IMR-90 (cell line): ENCODE measurements around the gene KRT72. TPM values are rescaled to one million over a fixed set of nuclear protein-coding genes. Genes with fewer than 3 reads are reported as not detected.

Experiments used
- ATAC-seq: fragments of 200-7000 bp; cut with Tn5 transposase; 2 replicates; pipeline ENCODE4 v1.9.1; 2020; ENCODE audit warnings: low read depth, mild to moderate bottlenecking, moderate library complexity
- BruUV-seq: library from RNA; stranded (reverse); fragments of 400-500 nt; replicated peaks from 2 replicates; lab custom pipeline; 2021; lab: Mats Ljungman, UMichigan
- CTCF ChIA-PET: fragments of 300-600 bp; formaldehyde crosslinking; extraction: SDS; loops from one replicate; lab custom pipeline; 2021; ENCODE audit warnings: antibody characterized with exemption; lab: Yijun Ruan, JAX
- POLR2A ChIA-PET: fragments of 300-600 bp; sonication (Branson Sonifier 250); formaldehyde crosslinking; loops from one replicate; lab custom pipeline; 2022; ENCODE audit warnings: antibody characterized with exemption; ENCODE audit not compliant: unreplicated experiment; lab: Charles Lee
- DNase-seq: peaks from one replicate; pipeline ENCODE4 v3.0.0; 2013
- H2AFZ ChIP-seq: replicated peaks from 2 replicates; pipeline ENCODE3; 2013; ENCODE audit warnings: low read length, mild to moderate bottlenecking; ENCODE audit not compliant: poor library complexity
- H2AK5ac ChIP-seq: 2 replicates; pipeline ENCODE4 v1.6.1; 2013; ENCODE audit warnings: low read depth, low read length, inconsistent platforms
- H2AK9ac ChIP-seq: replicated peaks from 2 replicates; pipeline ENCODE3; 2013; ENCODE audit warnings: mild to moderate bottlenecking, low read depth, low read length, moderate library complexity; ENCODE audit not compliant: poor library complexity
- H2BK120ac ChIP-seq: 2 replicates; pipeline ENCODE4 v1.6.1; 2013; ENCODE audit warnings: low read depth, low read length, inconsistent platforms
- H2BK15ac ChIP-seq: 3 replicates; pipeline ENCODE4 v1.6.1; 2013; ENCODE audit warnings: low read depth, low read length, inconsistent platforms
- H2BK20ac ChIP-seq: 2 replicates; pipeline ENCODE4 v1.6.1; 2013; ENCODE audit warnings: low read depth, mild to moderate bottlenecking, inconsistent platforms, low read length, moderate library complexity
- H2BK5ac ChIP-seq: 2 replicates; pipeline ENCODE4 v1.6.1; 2013; ENCODE audit warnings: mild to moderate bottlenecking, low read depth, low read length, inconsistent platforms; ENCODE audit not compliant: poor library complexity, severe bottlenecking
- H3K14ac ChIP-seq: replicated peaks from 2 replicates; pipeline ENCODE4 v1.6.1; 2013; ENCODE audit warnings: low read depth, low read length, inconsistent platforms
- H3K18ac ChIP-seq: 2 replicates; pipeline ENCODE4 v1.6.1; 2013; ENCODE audit warnings: low read depth, low read length, control low read depth
- H3K23ac ChIP-seq: 2 replicates; pipeline ENCODE4 v1.6.1; 2013; ENCODE audit warnings: low read depth, low read length, inconsistent platforms
- H3K27ac ChIP-seq: 2 replicates; pipeline ENCODE4 v1.5.1; 2013; ENCODE audit warnings: mild to moderate bottlenecking, control low read depth, low read length; ENCODE audit not compliant: insufficient read depth
- H3K27me3 ChIP-seq: 2 replicates; pipeline ENCODE4 v1.6.1; 2013; ENCODE audit warnings: low read length; ENCODE audit not compliant: control insufficient read depth, insufficient read depth
- H3K36me3 ChIP-seq: 2 replicates; pipeline ENCODE4 v1.6.1; 2013; ENCODE audit warnings: low read length, mixed read lengths; ENCODE audit not compliant: control insufficient read depth, insufficient read depth
- H3K4ac ChIP-seq: 2 replicates; pipeline ENCODE4 v1.6.1; 2013; ENCODE audit warnings: low read depth, low read length, inconsistent platforms
- H3K4me1 ChIP-seq: 2 replicates; pipeline ENCODE4 v1.6.1; 2013; ENCODE audit warnings: low read length, mixed read lengths; ENCODE audit not compliant: control insufficient read depth, insufficient read depth
- H3K4me2 ChIP-seq: 2 replicates; pipeline ENCODE4 v1.6.1; 2013; ENCODE audit warnings: low read depth, mild to moderate bottlenecking, control low read depth, low read length, moderate library complexity
- H3K4me3 ChIP-seq: 2 replicates; pipeline ENCODE4 v1.5.1; 2013; ENCODE audit warnings: low read depth, mild to moderate bottlenecking, control low read depth, low read length, moderate library complexity; ENCODE audit not compliant: insufficient read depth
- H3K56ac ChIP-seq: 2 replicates; pipeline ENCODE4 v1.6.1; 2013; ENCODE audit warnings: low read length, inconsistent platforms; ENCODE audit not compliant: insufficient read depth; ENCODE audit errors: extremely low read depth
- H3K79me1 ChIP-seq, 2 experiments: 2 replicates each; pipeline ENCODE4 v1.6.1; 2013; ENCODE audit warnings: low read length in 2 of 2, inconsistent platforms in 1 of 2, low read depth in 1 of 2
- H3K9ac ChIP-seq: 2 replicates; pipeline ENCODE4 v1.6.1; 2013; ENCODE audit warnings: low read depth, low read length, control low read depth
- H3K9me1 ChIP-seq: 2 replicates; pipeline ENCODE4 v1.6.1; 2013; ENCODE audit warnings: low read length, inconsistent platforms; ENCODE audit not compliant: insufficient read depth
- H3K9me3 ChIP-seq: 2 replicates; pipeline ENCODE4 v1.6.1; 2013; ENCODE audit warnings: low read length; ENCODE audit not compliant: control insufficient read depth, insufficient read depth
- H4K20me1 ChIP-seq: 2 replicates; pipeline ENCODE4 v1.6.1; 2013; ENCODE audit warnings: low read length, inconsistent platforms; ENCODE audit not compliant: insufficient read depth
- H4K5ac ChIP-seq: 2 replicates; pipeline ENCODE4 v1.6.1; 2013; ENCODE audit warnings: mild to moderate bottlenecking, low read depth, low read length, control low read depth
- H4K8ac ChIP-seq, 2 experiments: 2 replicates each; pipeline ENCODE4 v1.6.1; 2013; ENCODE audit warnings: low read depth in 2 of 2, low read length in 2 of 2, control low read depth in 1 of 2, inconsistent platforms in 1 of 2
- H4K91ac ChIP-seq: 2 replicates; pipeline ENCODE4 v1.6.1; 2013; ENCODE audit warnings: low read depth, low read length, inconsistent platforms; ENCODE audit not compliant: insufficient read depth
- BHLHE40 ChIP-seq: fragments of 150-350 bp; IDR thresholded peaks from 2 replicates; pipeline ENCODE4 v1.6.1; 2016; ENCODE audit warnings: mild to moderate bottlenecking, low read depth, low read length
- CEBPB ChIP-seq: IDR thresholded peaks from 2 replicates; pipeline ENCODE4 v1.6.1; 2012; ENCODE audit warnings: low read depth, low read length, improper control_type of control experiment
- CHD1 ChIP-seq: IDR thresholded peaks from 2 replicates; pipeline ENCODE4 v1.6.1; 2012; ENCODE audit warnings: low read depth, low read length, improper control_type of control experiment
- FOS ChIP-seq: fragments of 150-350 bp; IDR thresholded peaks from 2 replicates; pipeline ENCODE4 v1.6.1; 2016; ENCODE audit warnings: low read depth, low read length
- MAFK ChIP-seq: IDR thresholded peaks from 2 replicates; pipeline ENCODE4 v1.6.1; 2012; ENCODE audit warnings: low read depth, low read length, improper control_type of control experiment
- MAZ ChIP-seq: IDR thresholded peaks from 2 replicates; pipeline ENCODE4 v1.6.1; 2012; ENCODE audit warnings: low read depth, mild to moderate bottlenecking, low read length, improper control_type of control experiment, moderate library complexity, borderline replicate concordance
- MXI1 ChIP-seq: IDR thresholded peaks from 2 replicates; pipeline ENCODE4 v1.6.1; 2012; ENCODE audit warnings: low read depth, mild to moderate bottlenecking, low read length, moderate library complexity, borderline replicate concordance
- NFE2L2 ChIP-seq: fragments of 150-350 bp; IDR thresholded peaks from 2 replicates; pipeline ENCODE4 v1.6.1; 2016; ENCODE audit warnings: low read depth, mild to moderate bottlenecking, low read length
- POLR2A ChIP-seq: IDR thresholded peaks from 2 replicates; pipeline ENCODE4 v1.6.1; 2012; ENCODE audit warnings: mild to moderate bottlenecking, low read depth, low read length
- RAD21 ChIP-seq: IDR thresholded peaks from 2 replicates; pipeline ENCODE4 v1.6.1; 2012; ENCODE audit warnings: low read length, improper control_type of control experiment
- RCOR1 ChIP-seq: IDR thresholded peaks from 2 replicates; pipeline ENCODE4 v1.6.1; 2012; ENCODE audit warnings: mild to moderate bottlenecking, low read length, improper control_type of control experiment; ENCODE audit not compliant: insufficient replicate concordance
- RFX5 ChIP-seq: IDR thresholded peaks from 2 replicates; pipeline ENCODE4 v1.8.0; 2012; ENCODE audit warnings: low read depth, mild to moderate bottlenecking, low read length, moderate library complexity
- SMC3 ChIP-seq: fragments of 150-350 bp; IDR thresholded peaks from 2 replicates; pipeline ENCODE4 v1.6.1; 2016; ENCODE audit warnings: low read depth, mild to moderate bottlenecking, antibody characterized with exemption, low read length, moderate library complexity
- USF2 ChIP-seq: fragments of 150-350 bp; IDR thresholded peaks from 2 replicates; pipeline ENCODE4 v1.6.1; 2017; ENCODE audit warnings: mild to moderate bottlenecking, antibody characterized with exemption, low read length, low read depth
- WGBS, 2 experiments: methylation state at CpG; one replicate each; pipeline versions ENCODE4 v1.1.5 to v1.1.7; 2013; ENCODE audit warnings: missing lambda C conversion rate in 2 of 2; ENCODE audit not compliant: insufficient read length in 1 of 2; ENCODE audit errors: extremely low coverage in 2 of 2; 5-methylcytosine and 5-hydroxymethylcytosine counted together
- dilution Hi-C: fragments of 300-500 bp; cut with HindIII; formaldehyde crosslinking; loops from one replicate; pipeline ENCODE4 v1.14.3; 2018; ENCODE audit warnings: low sequenced_read_pairs; ENCODE audit not compliant: unreplicated experiment
- in situ Hi-C: fragments of 300-500 bp; cut with MboI; formaldehyde crosslinking; loops from 3 replicates; pipeline ENCODE4 v1.14.3; 2019; ENCODE audit warnings: low sequenced_read_pairs, inconsistent platforms, mixed read lengths
- intact Hi-C: fragments of 100-400 bp; cut with micrococcal nuclease; formaldehyde crosslinking; loops from 2 replicates; pipeline ENCODE4 v1.10.0; 2022
- polyA plus RNA-seq, 3 experiments: library from polyadenylated mRNA; depleted of rRNA; stranded (reverse); fragments of >200 nt; gene quantifications; 2 replicates each; pipeline ENCODE4 v1.2.3, GENCODE V29; 2012; ENCODE audit warnings: low replicate concordance in 1 of 3
- total RNA-seq: library from RNA; depleted of rRNA; stranded (reverse); fragments of >200 nt; gene quantifications from 2 replicates; pipeline ENCODE4 v1.2.3, GENCODE V29; 2012
- TF ChIP-seq, protein P1 (sequence below): conservative IDR thresholded peaks from 2 replicates; pipeline ENCODE4 v1.5.1; 2012; ENCODE audit warnings: mild to moderate bottlenecking, low read depth, low read length, improper control_type of control experiment

The KRT72 gene
- total and polyA plus RNA-seq, 2 of the 4 experiments (the other 2 are of a cell fraction) = not detected

DNA sequence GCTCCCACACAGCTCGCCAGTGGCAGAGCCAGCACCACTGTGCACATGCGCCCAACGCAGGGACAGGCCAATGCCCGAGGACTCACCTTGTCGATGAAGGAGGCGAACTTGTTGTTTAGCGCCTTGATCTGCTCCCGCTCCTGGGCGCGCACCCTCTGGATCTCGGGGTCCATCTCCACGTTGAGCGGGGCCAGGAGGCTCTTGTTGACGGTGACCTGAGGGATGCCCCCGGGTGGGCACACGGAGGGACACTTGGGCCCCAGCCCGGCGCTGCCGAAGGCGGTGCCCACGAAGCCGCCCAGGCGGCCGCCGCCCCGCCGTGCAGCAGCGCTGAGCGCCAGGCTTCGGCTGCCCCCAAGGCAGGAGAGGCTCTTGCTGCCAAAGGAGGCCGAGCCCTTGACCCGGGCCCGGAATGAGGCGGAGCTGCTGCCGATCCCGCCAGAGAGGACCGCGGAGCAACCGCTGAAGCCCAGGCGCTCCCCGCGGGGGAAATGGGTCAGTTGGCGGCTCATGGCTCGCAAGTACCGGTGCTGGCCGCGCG is at the start of gene KRT72 (continued):
- no peak for TF ChIP-seq RFX5

- dilution Hi-C loops = no loop called here
- H3K9me3 ChIP-seq = no peaks in the 10 kb centered on the region
- H2BK15ac ChIP-seq = no peak overlapping the region
- no peaks in the 10 kb centered on the region for H3K79me1 ChIP-seq
- no peak overlapping the region for H3K14ac ChIP-seq
- in situ Hi-C loops = no loop called here
- peaks cover 17% of the 10 kb centered on the region for H3K27me3 ChIP-seq
- DNase-seq (no peak), ATAC-seq (no peak)
- BruUV-seq = no TSS peak
- no peak overlapping the region for H3K4me2 ChIP-seq
- H4K20me1 ChIP-seq = no peaks in the 10 kb centered on the region
- no peak overlapping the region for H2AK5ac ChIP-seq
- no peak overlapping the region for H4K91ac ChIP-seq
- no peak overlapping the region for H2BK20ac ChIP-seq
- H3K36me3 ChIP-seq = no peaks in the 10 kb centered on the region
- no peak overlapping the region for H3K27ac ChIP-seq
- H3K56ac ChIP-seq = no peak overlapping the region
- intact Hi-C loops = no loop called here
- no peak overlapping the region for H3K18ac ChIP-seq
- WGBS, 2 experiments = 28% methylated on average over 4 of the region's 12 CpGs; no CpG with 5 or more reads in 1 of the 2 experiments
- no peak overlapping the region for H3K9ac ChIP-seq
- H3K23ac ChIP-seq = no peak overlapping the region
- H4K5ac ChIP-seq = no peak overlapping the region
- no peak overlapping the region for H2AK9ac ChIP-seq
- no peak overlapping the region for H2BK120ac ChIP-seq
- H3K4me1 ChIP-seq = no peaks in the 10 kb centered on the region
- H3K4me3 ChIP-seq = no peak overlapping the region
- POLR2A ChIA-PET = no interaction called here
- H4K8ac ChIP-seq = no peak overlapping the region
- H3K9me1 ChIP-seq = no peaks in the 10 kb centered on the region
- H3K4ac ChIP-seq = no peak overlapping the region
- H2BK5ac ChIP-seq = no peak overlapping the region
- CTCF ChIA-PET = no interaction called here
- H2AFZ ChIP-seq = no peak overlapping the region
- no peak for TF ChIP-seq MAZ
- no peak for TF ChIP-seq MAFK
- TF ChIP-seq USF2 = no peak
- TF ChIP-seq RFX5 = no peak
- TF ChIP-seq, protein P1, sequence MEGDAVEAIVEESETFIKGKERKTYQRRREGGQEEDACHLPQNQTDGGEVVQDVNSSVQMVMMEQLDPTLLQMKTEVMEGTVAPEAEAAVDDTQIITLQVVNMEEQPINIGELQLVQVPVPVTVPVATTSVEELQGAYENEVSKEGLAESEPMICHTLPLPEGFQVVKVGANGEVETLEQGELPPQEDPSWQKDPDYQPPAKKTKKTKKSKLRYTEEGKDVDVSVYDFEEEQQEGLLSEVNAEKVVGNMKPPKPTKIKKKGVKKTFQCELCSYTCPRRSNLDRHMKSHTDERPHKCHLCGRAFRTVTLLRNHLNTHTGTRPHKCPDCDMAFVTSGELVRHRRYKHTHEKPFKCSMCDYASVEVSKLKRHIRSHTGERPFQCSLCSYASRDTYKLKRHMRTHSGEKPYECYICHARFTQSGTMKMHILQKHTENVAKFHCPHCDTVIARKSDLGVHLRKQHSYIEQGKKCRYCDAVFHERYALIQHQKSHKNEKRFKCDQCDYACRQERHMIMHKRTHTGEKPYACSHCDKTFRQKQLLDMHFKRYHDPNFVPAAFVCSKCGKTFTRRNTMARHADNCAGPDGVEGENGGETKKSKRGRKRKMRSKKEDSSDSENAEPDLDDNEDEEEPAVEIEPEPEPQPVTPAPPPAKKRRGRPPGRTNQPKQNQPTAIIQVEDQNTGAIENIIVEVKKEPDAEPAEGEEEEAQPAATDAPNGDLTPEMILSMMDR = no peak
- TF ChIP-seq CEBPB = no peak
- TF ChIP-seq MXI1 = no peak
- no peak for TF ChIP-seq NFE2L2
- no peak for TF ChIP-seq RAD21
- TF ChIP-seq CHD1 = no peak
- TF ChIP-seq BHLHE40 = no peak
- no peak for TF ChIP-seq FOS
- TF ChIP-seq SMC3 = no peak
- no peak for TF ChIP-seq RCOR1
- TF ChIP-seq POLR2A = no peak
These were observed 49.3 kb upstream of the KRT72 start for GRCh38 chr12:52650520-52651081.
